CMK (cell line): Measurements from ENCODE around the gene PHACTR3.

Source experiments
- DNase-seq: peaks from one replicate; pipeline ENCODE4 v3.0.0-alpha.2; 2010; ENCODE audit warnings: low read depth

The PHACTR3 gene

GRCh38 chr20:59671661-59672471 lies 67.5 kb downstream of the PHACTR3 start:
- DNase-seq: no peak

GRCh38 chr20:59672576-59672975 lies 68.2 kb downstream of the PHACTR3 start:
- DNase-seq: no peak

DNA sequence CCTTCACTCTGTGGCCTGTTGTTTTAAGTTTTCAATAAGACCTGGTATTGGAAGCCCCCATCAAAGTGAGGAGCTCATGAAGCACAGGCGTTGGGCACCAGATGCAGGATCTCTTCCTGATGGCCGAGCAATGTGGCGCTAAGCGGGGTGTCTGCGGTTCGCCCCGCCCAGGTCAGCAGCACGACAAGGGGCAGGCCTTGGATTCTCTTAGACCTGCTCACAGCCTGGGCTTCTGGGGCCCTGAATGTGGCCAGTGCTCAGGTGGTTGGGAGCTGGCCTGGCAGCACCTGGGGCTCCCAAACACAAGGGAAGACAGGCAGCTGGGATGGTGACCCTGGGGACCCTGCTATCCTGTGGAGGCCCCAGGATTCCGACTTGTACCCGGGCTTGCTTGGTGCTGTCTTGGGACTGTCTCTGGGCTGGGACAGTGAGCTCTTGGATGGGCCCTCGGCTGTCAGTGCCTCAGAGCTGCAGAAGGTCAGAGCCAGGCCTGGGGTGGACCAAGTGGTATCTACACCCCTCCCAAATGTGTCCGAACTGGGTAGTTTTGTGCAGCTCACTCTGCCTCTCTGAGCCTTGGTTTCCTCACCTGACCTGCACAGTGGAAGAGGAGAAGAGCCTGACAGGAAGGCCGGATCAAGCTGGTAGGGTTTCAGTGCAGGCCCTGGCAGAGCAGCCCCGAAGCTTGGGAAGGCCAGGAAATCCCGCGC lies 69.1 kb downstream of the PHACTR3 start:
- DNase-seq: no peak

DNA sequence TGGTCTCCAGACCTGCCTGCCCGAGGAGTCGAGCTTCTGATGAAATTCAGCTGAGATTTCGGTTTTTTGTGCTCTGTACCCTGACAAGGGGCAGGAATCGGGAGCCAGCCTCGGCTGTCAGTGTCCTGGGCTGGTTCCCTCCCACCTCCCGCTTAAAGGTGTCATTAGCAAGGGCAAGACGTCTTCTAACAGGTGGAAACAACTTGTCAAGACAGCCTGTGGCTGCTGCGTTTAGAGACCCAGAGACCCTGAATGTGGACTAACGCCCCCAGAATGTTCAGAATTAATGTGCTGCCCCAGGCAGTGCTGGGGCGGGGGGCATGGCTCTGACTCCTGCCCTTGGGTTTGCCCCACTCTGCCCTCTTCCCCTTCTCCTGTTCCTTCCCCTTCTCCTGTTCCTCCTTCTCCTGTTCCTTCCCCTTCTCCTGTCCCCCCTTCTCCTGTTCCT lies 69.7 kb downstream of the PHACTR3 start:
- DNase-seq: no peak

DNA sequence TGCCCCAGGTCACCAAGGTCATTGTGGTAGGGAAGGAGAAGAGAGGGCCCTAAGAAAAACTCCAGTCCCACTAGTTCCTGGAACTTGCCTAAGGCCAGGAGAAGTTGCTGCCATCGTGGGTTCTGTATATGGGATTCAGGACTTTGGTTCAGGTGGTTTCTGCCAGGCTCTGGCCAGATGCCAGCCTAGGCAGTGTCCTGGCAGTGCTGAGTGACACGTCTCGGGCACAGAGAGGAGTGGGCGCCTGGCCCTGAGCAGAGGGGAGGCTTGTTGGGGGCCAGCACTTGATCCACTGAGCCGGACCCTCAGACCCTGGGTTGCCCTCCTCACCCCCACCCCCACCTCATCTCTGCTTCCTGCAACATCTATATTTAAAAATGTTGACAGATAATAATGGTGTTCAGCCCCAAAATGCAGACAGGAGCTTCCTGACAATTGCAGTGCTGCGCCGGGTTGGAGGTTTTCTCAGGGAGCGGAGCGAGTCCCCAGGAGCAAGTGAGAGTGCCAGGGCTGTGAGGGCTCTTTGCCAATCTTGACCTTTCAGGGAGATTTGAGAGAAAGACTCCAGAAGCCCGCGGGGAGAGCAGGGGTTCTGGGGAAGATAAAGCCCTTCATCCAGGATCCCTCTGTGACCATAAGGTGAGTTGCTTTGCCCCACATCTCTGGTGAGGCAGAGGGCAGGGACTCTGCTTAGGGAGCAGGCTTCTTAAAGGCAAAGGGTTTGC lies 71.9 kb downstream of the PHACTR3 start:
- DNase-seq: no peak

DNA sequence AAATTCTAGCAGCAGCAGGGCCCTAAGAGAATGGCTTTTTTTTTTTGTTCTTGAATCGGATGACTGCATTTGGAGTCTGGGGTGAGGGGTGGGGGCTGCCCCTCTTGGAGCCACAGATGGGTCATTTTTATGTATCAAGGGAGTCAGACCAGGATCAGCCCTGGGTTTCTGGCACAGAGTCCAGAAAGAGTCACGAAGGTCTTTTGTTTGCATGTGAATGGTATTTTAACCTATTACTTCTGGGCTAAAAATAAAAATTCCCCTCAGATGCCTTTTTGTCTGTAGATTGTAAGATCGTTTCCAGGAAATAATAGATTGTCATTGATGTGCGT lies 72.5 kb downstream of the PHACTR3 start:
- DNase-seq: no peak

DNA sequence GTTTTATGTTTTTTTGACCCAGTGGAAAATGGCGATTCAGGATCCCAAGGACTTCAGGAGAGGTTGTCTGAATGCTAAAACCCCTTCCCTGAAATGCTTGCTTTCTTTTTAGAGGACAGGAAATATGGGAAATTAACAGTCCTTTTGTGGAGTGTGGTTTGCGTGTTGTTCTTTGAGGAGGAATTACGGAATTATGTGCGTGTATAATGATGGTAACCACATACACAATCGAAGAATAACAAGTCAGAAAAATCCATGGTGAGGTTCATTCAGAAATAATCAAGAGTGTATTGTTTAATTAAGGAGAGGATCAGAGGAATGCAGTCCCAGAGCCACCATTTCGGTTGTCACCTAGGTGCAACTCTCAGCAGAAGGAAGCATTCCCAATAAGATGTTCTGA lies 73.2 kb downstream of the PHACTR3 start:
- DNase-seq: no peak

- DNase-seq: no peak
Observed at GRCh38 chr20:59678288-59678687, 73.9 kb downstream of the PHACTR3 start.

GRCh38 chr20:59678951-59679350 lies 74.6 kb downstream of the PHACTR3 start:
- no peak for DNase-seq

- DNase-seq: no peak
Observed at GRCh38 chr20:59680148-59680650, 75.9 kb downstream of the PHACTR3 start.

DNA sequence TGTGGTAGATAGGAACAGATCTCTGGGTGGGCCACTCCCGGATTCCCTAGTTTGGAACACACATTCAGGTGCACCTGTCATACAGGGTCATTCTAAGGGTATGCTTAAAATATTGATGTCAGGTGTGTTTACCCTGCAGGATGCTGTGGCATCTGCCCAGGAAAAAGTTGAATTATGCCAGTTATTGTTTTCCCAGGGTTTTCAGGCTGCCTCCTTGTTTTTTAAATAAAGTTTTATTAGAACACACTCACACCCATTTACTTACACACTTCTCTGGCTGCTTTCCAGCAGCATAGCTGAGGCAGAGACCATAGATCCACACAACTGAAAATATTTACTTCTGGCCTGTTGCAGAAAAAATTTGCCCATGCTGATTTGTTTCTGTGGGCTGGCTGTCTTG lies 76.5 kb downstream of the PHACTR3 start:
- no peak for DNase-seq

GRCh38 chr20:59682603-59683002 lies 78.3 kb downstream of the PHACTR3 start:
- no peak for DNase-seq

GRCh38 chr20:59683181-59683580 lies 78.8 kb downstream of the PHACTR3 start:
- DNase-seq: no peak

DNA sequence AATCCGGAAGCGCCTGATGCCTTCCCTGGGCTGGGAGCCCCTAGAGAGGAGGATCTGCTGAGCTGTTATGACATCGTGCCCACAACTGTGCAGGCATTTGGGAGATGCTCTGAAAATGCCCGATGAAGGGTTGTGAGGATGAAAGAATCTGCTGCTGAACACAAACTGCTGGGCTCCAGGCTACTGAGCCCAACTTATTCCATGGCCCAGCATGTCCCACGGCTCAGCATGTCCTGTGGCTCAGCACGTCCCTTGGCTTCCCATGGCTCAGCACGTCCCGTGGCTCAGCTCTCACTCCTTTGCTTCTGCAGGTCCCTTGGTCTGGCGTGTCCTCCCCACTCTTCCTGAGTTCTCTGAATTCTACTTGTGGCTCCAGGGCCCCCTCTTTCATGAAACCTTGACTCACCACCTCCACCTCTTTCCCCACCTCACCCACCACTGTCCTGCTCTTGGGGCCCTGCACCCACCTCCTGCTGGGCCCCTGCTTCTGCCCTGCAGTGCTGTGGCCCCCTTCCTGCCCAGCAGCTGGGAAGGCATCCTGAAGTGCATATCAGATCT lies 80.4 kb downstream of the PHACTR3 start:
- no peak for DNase-seq

GRCh38 chr20:59686404-59687346 lies 82.3 kb downstream of the PHACTR3 start:
- no peak for DNase-seq

DNA sequence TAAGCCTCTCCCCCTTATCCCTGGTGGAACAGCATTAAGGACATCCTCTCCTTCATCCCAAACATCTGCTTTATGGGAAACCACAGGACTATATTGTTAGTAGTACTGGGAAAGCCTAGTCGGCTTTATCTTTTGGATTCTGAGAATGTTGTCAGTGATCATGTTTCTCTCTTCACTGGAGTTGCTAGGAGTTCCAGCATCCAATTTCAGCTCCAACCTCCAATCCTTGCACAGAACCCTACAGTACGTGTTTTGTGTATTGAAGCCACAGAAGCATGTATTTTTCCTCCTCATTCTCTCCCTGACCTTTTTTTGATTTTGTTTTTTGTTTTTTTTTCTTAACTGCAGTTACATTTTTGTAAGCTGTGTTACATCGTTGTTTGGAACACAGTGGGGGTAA lies 84.0 kb downstream of the PHACTR3 start:
- DNase-seq: no peak

DNA sequence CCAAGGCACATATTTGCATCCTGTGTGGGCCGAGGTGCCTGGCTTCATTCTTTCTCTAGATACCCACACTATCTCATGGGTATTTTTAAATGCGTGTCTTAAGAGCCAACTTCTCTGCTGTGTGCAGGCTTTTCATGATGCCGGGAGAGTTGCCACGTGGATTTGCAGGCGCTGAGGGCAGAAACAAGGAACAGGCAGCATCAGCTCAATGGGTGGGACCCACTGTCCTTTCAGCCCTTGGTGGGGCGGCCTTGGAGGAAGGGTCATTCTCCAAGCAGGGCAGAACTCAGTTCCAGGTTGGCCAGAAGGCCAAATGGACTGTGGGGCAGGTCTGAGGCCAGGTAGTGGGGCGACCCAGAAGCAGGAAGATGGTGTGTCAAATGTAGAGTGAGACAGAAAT lies 84.7 kb downstream of the PHACTR3 start:
- no peak for DNase-seq

- DNase-seq: no peak
Observed at GRCh38 chr20:59690101-59690500, 85.8 kb downstream of the PHACTR3 start.

DNA sequence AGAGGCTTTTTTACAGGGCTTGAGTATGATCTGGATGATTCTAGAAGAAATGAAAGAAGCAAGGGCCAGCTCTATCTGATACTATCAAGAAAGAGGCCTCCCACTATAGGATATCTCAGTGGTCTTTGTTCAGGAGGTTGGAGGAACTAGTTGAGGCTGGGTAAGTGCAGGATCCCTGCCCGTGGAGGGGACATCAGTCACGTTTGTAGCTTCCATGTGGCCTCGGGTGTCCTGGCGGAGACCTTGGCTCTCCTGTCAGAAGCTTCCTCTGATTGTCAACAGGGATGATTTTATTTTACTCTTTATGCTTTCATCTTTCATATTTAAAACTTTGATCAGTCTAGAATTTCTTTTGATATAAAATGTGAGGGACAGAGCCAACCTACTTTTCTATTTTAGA lies 86.6 kb downstream of the PHACTR3 start:
- DNase-seq: no peak

DNA sequence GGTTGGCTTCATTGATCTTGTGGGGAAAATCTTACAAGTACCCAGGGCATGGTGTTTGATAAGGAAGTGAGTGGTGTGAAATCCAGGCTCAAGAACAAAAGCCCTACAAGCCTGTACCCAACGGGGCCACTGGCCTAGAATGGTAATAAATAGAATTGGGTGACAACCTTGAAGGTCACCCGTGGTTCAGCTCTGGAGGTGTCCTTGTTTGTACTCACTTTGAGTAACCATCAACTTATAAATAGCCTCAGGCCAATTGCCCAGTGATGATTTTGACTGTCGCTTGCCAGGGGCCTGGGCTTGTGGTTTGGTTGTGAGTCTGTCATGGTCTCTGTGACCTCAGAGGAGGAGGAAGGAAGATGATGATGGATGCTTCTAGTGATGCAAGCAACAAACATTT lies 87.8 kb downstream of the PHACTR3 start:
- no peak for DNase-seq

GRCh38 chr20:59693587-59693986 lies 89.2 kb downstream of the PHACTR3 start:
- DNase-seq: no peak
